Measurements from ENCODE around the gene CPT1B.
"Not testable (repeated sequence)": the region's sequence is repeated elsewhere in the genome, so short reads cannot be mapped to it uniquely, and the experiment has no call there.

The CPT1B gene

DNA sequence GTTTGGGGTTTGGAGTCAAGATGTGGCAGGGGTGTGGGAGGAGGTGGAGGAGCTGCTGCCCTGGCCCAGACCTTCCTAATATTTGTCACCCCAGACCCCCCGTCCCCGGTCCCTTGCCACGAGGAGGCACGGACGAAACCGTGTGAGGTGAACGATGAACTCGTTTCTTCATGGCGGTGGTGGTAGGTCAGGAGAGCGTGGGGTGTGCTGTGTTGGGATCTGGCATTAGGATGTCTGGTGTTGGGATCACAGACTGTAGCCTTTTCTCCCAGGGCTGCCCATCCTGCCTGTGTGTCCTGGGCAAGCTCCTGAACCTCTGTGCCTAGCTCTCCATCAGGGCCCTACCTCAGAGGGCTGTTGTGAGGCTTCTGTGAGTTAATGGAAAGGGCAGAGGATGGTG lies 30.8 kb upstream of the CPT1B start:
- DNase-seq: no peak

- not testable (repeated sequence) for DNase-seq
Observed at GRCh38 chr22:50608058-50608840, 30.0 kb upstream of the CPT1B start.

DNA sequence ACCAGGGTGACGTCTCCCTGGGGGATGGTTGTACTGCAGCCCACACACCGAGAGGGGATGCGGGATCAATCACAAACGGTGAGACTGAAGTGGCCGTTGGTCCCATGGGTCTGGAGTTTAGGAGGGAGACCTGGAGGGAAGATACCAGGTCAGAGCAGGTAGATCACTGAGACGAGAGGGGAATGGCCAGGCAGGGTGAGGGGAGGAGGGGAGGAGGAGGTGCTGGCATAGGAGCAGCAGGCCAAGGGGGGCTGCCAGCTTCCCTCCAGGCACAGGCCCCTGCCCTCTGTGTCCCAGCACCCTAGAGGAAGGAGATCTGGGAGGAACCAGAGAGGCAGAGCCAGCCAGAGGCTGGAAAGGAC lies 29.4 kb upstream of the CPT1B start:
- DNase-seq: no peak

- DNase-seq: no peak
Observed at GRCh38 chr22:50606946-50607658, 28.9 kb upstream of the CPT1B start.

GRCh38 chr22:50606165-50606945 lies 28.1 kb upstream of the CPT1B start:
- no peak for DNase-seq

DNA sequence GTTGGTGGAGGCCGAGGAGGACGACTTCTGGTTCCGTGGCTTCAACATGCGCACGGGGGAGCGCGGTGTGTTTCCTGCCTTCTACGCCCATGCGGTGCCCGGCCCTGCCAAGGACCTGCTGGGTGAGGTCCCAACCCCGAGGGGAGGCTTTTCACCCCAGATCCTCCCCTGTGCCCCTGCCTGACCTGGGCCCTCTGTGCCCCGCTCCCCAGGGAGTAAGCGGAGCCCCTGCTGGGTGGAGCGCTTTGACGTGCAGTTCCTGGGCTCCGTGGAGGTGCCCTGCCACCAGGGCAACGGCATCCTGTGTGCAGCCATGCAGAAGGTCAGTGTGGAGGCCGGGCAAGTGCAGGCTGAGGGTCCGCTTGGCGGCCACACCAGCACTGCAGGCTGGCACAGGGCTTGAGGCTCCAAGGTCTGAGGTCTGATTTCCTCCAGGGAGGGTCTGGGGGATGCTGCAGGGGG lies 27.4 kb upstream of the CPT1B start:
- no peak for DNase-seq

- no peak for DNase-seq
Observed at GRCh38 chr22:50605002-50605612, 26.9 kb upstream of the CPT1B start.

DNA sequence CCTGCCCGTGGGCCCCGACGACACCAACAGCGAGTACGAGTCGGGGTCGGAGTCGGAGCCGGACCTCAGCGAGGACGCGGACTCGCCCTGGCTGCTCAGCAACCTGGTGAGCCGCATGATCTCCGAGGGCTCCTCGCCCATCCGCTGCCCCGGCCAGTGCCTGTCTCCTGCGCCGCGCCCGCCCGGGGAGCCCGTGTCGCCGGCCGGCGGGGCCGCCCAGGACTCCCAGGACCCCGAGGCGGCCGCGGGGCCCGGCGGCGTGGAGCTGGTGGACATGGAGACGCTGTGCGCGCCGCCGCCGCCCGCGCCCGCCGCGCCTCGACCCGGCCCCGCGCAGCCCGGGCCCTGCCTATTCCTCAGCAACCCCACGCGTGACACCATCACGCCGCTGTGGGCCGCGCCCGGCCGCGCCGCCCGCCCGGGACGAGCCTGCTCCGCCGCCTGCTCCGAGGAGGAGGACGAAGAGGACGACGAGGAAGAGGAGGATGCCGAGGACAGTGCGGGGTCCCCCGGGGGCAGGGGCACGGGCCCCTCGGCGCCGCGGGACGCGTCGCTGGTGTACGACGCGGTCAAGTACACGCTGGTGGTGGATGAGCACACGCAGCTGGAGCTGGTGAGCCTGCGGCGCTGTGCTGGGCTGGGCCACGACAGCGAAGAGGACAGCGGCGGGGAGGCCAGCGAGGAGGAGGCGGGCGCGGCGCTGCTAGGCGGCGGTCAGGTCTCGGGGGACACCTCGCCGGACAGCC lies 26.2 kb upstream of the CPT1B start:
- DNase-seq: no peak

- DNase-seq: no peak
Observed at GRCh38 chr22:50603511-50604255, 25.5 kb upstream of the CPT1B start.

- no peak for DNase-seq
Observed at GRCh38 chr22:50602338-50602700, 24.1 kb upstream of the CPT1B start.

DNA sequence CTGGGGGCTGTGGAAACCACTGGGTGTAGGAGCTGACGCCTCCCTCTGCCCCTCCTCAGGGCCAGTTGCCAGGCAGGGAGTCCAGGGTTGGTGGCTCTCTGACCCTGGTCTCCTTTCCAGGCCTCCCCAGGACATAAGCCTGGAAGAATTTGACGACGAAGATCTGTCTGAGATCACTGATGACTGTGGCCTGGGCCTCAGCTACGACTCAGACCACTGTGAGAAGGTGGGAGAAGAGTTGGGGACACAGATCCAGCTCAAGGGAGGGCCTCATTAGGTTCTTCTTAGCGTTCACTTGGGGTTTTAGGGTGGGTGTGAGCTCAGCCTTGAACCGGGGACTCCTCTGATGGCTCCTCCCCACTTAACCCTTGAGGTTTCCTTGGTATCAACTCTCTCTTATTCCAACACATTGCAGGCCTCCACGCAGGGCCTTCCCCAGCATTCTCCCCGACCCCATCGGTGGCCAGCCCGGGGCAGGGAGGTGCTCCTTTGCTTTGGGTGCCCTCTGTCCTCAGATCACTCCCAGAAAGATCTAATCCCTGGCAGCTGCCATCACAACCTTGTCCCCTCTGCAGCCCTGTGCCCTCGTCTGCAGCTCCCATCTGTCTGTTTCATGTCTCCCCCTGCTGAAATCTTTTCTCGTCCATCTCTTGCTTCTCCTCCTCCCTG lies 23.6 kb upstream of the CPT1B start:
- no peak for DNase-seq

DNA sequence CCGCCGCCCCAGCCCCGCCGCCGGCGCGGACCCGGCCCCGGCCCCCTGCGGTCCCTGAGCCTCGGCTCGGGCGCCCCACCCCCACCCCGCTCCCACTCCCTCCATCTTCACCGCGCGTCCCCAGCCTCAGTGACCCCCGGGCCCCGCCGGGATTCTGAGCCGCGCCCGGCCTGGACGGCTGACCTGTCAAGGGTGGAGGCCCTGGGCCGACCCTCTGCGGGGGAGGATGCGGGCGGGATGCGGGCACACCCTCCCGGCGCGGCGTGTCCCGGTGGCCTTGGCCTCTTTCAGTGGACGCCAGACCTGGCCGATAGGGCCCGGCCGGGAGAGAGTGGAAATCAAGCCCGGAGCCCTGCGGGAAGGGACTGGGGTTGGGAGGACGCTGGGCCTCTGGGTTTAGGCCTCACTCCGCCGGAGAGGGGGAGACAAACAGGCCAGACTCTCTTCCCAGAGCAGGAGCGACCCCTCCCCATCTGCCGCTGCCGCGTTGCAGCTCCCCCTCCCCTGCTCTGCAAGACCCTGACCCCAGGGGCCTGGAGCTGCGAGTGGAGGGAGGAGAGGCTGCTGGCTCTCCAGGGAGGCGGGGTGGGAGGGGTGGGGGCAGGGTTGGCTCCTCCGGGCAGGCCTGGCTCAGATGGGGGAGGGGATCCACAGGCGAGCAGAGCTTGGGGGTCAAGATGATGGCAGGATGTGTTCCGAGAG lies 22.9 kb upstream of the CPT1B start:
- DNase-seq: no peak

GRCh38 chr22:50600538-50600937 lies 22.3 kb upstream of the CPT1B start, which contains the start of gene MAPK8IP2:
TSS of gene MAPK8IP2 (plus strand) at chr22:50600793. CDS start at chr22:50600819, 26 bp downstream.
- DNase-seq: no peak

- no peak for DNase-seq
Observed at GRCh38 chr22:50599816-50600455, 21.7 kb upstream of the CPT1B start.

DNA sequence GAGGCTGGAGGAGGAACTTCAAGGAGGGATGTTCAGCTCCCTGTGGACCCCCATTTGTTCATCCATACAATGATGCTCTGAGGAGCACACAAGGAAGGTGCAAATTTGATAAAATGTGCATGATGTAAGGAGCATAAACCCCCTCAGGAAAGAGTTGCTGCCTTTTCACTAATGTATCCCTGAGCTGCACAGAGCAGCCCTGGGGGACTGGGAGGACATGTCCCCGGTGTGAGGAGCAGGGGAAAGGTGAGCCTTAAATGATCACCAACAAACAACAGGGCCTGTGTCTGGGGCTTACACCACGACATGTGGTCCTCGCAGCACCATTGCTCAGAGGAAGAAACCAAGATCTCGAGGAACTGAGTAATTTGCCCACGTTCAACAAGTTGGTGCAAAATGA lies 18.9 kb upstream of the CPT1B start:
- DNase-seq: no peak

DNA sequence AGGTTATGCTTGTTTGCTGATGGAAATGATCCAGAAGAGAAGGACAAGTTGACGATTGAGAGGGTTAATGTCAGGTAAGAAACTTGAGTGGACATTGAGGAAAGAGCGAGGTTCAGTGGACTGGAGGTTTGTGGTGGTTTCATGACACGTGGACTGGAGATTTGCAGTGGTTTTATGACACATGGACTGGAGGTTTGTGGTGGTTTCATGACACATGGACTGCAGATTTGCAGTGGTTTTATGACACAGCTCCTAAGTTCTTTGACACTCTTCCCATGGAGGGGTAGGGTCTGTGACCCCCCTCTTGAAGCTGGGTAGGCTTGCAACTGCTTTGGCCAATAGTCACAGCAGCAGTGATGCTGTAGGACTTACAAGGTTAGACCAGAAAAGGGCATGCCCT lies 17.0 kb upstream of the CPT1B start:
- DNase-seq: no peak

DNA sequence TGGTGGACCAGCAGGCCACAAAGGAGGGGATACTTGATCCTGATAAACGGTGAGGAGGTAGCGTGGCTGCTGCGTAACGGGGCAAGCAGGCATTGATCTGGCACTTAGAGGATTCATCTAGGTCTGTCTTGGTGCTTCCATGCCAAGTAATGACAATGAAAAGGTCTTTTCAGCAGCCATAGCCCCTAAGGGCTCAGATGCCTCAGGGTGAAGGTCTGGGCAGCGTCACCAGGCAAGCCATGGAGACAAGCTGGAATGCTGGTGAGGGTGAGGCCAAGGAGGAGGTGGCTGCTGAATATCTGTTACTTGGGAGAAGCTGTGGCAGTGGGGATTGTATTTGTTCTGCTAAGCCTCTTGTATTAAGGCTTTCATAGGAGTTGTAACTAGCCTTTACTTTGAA lies 9.2 kb upstream of the CPT1B start:
- DNase-seq: no peak

- no peak for DNase-seq
Observed at GRCh38 chr22:50586416-50586815, 8.2 kb upstream of the CPT1B start.

DNA sequence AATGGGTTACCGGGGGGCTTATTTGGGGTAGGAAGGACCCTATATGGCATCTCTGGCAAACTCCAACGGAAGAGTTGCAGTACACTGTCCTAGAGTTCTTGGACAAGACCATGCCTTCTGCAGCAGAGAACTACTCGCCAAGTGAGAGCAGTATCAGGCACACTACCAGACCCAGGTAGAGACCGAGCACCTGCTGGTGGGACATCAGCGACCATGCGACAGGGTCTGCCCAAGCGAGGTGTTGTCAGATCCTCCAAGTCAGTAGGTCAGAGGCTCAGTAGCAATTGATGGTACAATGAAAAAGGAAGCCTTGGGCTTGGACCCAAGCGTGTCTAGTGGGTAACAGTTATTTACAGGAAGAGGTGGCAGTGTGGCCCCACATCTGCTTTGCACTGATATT lies 7.6 kb upstream of the CPT1B start:
- no peak for DNase-seq

DNA sequence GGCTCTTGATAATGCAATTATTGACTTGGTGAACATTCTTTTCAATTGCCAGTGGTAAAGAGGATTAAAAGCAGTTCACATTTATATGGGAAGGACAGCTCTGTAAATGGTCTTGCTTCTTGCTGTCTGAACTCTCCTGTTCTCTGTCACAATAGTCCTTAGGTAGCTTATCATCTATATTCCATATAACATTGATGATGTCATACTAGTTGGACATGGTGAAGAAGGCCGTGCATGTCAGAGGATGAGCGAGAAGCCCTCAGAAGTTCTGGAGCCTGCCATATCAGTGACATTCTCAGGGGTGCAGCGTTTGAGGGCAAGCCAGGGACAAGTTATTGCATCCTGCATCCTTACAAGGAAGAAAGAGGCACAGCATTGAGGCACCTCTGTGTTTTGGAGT lies 7.0 kb upstream of the CPT1B start:
- DNase-seq: no peak
